ENCODE data around the gene ASB3. TPM values are rescaled to one million over a fixed set of nuclear protein-coding genes. Genes with fewer than 3 reads are reported as not detected.

Gene ASB3
- total and polyA plus RNA-seq, 9 of the 15 experiments (the other 6 are each of a cell fraction or from before 2014, with no cell fraction given) = 13.6 to 35.3 (median 18.7) TPM

DNA sequence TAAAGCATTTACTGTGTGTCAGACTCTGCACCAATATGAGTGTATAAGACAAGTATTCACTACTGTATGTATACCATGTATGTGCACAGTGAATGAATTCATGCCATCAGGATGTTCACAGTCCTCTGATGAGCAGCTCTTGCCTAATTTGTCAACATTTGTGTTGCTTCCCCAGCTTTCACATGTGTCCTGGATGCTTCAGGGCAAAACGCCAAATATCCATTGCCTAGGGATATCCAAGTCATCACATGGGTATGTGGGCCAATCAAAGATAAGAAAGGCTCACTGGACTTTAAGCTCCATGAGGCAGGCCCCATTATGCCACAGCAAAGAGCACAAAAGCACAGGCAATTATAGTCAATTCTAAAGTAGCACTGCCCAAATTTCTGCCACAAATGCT is 153.3 kb downstream of the ASB3 start:
- no peak for ATAC-seq

More for the DNA sequence above, 153.3 kb downstream of the ASB3 start:
- intact Hi-C loops (cut with micrococcal nuclease) (no loop called here), in situ Hi-C loops (cut with MboI) (no loop called here)
- no peaks in the 10 kb centered on the region for H3K36me3 ChIP-seq (ENCODE audit: control insufficient read depth, insufficient read depth, low read length)
- TF ChIP-seq POU5F1 (IDR thresholded peaks at IDR 0.05; ENCODE audit: borderline replicate concordance, low read depth, low read length, partially characterized antibody) (no peak), MAFF (IDR thresholded peaks at IDR 0.05; ENCODE audit: low read length) (no peak), CBFA2T2 (conservative IDR thresholded peaks at IDR 0.05) (no peak), PATZ1 (CRISPR knock-in tag; IDR thresholded peaks at IDR 0.05; ENCODE audit: borderline replicate concordance) (no peak), COPS2 (conservative IDR thresholded peaks at IDR 0.05) (no peak), ZNF445 (CRISPR knock-in tag; IDR thresholded peaks at IDR 0.05; ENCODE audit: low read depth) (no peak), PTTG1 (tag; IDR thresholded peaks at IDR 0.05; ENCODE audit: low read depth) (no peak), EWSR1 (IDR thresholded peaks at IDR 0.05; ENCODE audit: borderline replicate concordance, low read depth, partially characterized antibody) (no peak), CHD2 (IDR thresholded peaks at IDR 0.05; ENCODE audit: low read depth, low read length) (no peak), NFIX (CRISPR knock-in tag; IDR thresholded peaks at IDR 0.05; ENCODE audit: low read depth) (no peak), SIRT6 (IDR thresholded peaks at IDR 0.05; ENCODE audit: low read depth, low read length) (no peak), PHF8 (IDR thresholded peaks at IDR 0.05; ENCODE audit: borderline replicate concordance, low read length) (no peak)
- WGBS (ENCODE audit: insufficient coverage, low coverage, missing lambda C conversion rate) = 0% methylated on average over 1 of the region's 1 CpG
- FAIRE-seq (no peak), DNase-seq (ENCODE audit: extremely low read depth in 1 of 4, low spot score in 3 of 4) (no peak)
- no peaks in the 10 kb centered on the region for H3K4me1 ChIP-seq (replicated peaks in 1 of 2; ENCODE audit: control insufficient read depth in 2 of 2, insufficient read depth in 2 of 2, low read length in 2 of 2)
- no peaks in the 10 kb centered on the region for H3K9me1 ChIP-seq (ENCODE audit: control insufficient read depth, insufficient read depth, low read length)
- H3K79me2 ChIP-seq (ENCODE audit: control insufficient read depth, insufficient read depth, low read length) = no peaks in the 10 kb centered on the region
- H4K20me1 ChIP-seq (replicated peaks; ENCODE audit: control insufficient read depth, insufficient read depth, low read length) = no peaks in the 10 kb centered on the region
- no peak overlapping the region for H3K4me3 ChIP-seq
- no TSS peak for BruUV-seq (replicated peaks)
- POLR2A ChIA-PET = no interaction called here
- no peaks in the 10 kb centered on the region for H3K9me3 ChIP-seq (replicated peaks; ENCODE audit: control insufficient read depth, insufficient read depth, low read depth, low read length)
- no peak overlapping the region for H3K27ac ChIP-seq (ENCODE audit: extremely low read depth, low read depth, low read length)
- no peak overlapping the region for H2AFZ ChIP-seq (ENCODE audit: low read depth, low read length)
- CTCF ChIA-PET (ENCODE audit: low intra/inter-chr PET ratio) = no interaction called here
- no peak overlapping the region for H3K4me2 ChIP-seq (ENCODE audit: insufficient read depth, low read length)
- H3K27me3 ChIP-seq (ENCODE audit: control insufficient read depth in 2 of 2, insufficient read depth in 2 of 2, low read length in 2 of 2) = 0 out of 5 replicates have a peak, but pooled peaks cover 3 to 8% of the 10 kb centered on the region in 2 experiments
- H3K9ac ChIP-seq (ENCODE audit: insufficient read depth in 1 of 2, low read depth in 2 of 2, low read length in 2 of 2) = no peak overlapping the region
